HG03108 (cell line): ENCODE measurements around the gene CRYBG1.

ENCODE experiments used
- ATAC-seq: cut with Tn5 transposase; IDR thresholded peaks from one replicate; pipeline ENCODE4 v1.9.1; 2021; ENCODE audit warnings: moderate library complexity; ENCODE audit not compliant: unreplicated experiment

CRYBG1 gene

GRCh38 chr6:106620931-106621672 lies 260.6 kb downstream of the CRYBG1 start:
- ATAC-seq: no peak
